B cell (primary cell): ENCODE data around the gene CHAT. TPM values are rescaled to one million over a fixed set of nuclear protein-coding genes. Genes with fewer than 3 reads are reported as not detected.

Experiments
- ATAC-seq: fragments of 200-7000 bp; cut with Tn5 transposase; one replicate; pipeline ENCODE4 v1.10.0; 2021; ENCODE audit warnings: low read depth, mild to moderate bottlenecking, moderate number of reproducible peaks, moderate library complexity
- CTCF ChIA-PET: fragments of 350-600 bp; sonication (Branson Sonifier 250); formaldehyde crosslinking; loops from one replicate; lab custom pipeline; 2021; ENCODE audit warnings: antibody characterized with exemption, inconsistent platforms; lab: Charles Lee
- POLR2A ChIA-PET: fragments of 350-600 bp; sonication (Branson Sonifier 250); formaldehyde crosslinking; loops from one replicate; lab custom pipeline; 2021; ENCODE audit warnings: antibody characterized with exemption; lab: Charles Lee
- DNase-seq: peaks from one replicate; pipeline ENCODE4 v3.0.0; 2013
- H2AFZ ChIP-seq: 2 replicates; pipeline ENCODE4 v1.6.1; 2012; ENCODE audit warnings: mild to moderate bottlenecking, low read depth, low read length; ENCODE audit not compliant: insufficient read depth, poor library complexity, severe bottlenecking
- H3K27ac ChIP-seq, 2 donors: 1 replicate in 1 of 2; 2 replicates in 1 of 2; pipeline ENCODE4 v1.5.1; 2012 to 2013; ENCODE audit warnings: low read length in 2 of 2, mild to moderate bottlenecking in 2 of 2, moderate library complexity in 1 of 2
- H3K27me3 ChIP-seq, 4 experiments: fragments of 200-600 bp in 1 of 4; sonication (generic) in 1 of 4; replicated peaks in 1 of 4; 1 replicate in 2 of 4; 2 replicates in 2 of 4; pipeline versions ENCODE4 v1.6.1 to v1.7.0; 2013 to 2016; ENCODE audit warnings: low read length in 3 of 4, mild to moderate bottlenecking in 2 of 4, mixed read lengths in 1 of 4, moderate library complexity in 1 of 4; ENCODE audit not compliant: insufficient read depth in 4 of 4, control insufficient read depth in 3 of 4; ENCODE audit errors: control extremely low read depth in 1 of 4
- H3K36me3 ChIP-seq, 2 experiments: replicated peaks in 1 of 2; 1 replicate in 1 of 2; 2 replicates in 1 of 2; pipeline versions ENCODE4 v1.6.1 to v1.7.1; 2013; ENCODE audit warnings: low read length in 1 of 2; ENCODE audit not compliant: insufficient read depth in 2 of 2, control insufficient read depth in 1 of 2; ENCODE audit errors: control extremely low read depth in 1 of 2, extremely low read depth in 1 of 2
- H3K4me1 ChIP-seq, 2 donors: fragments of 200-600 bp in 1 of 2; sonication (generic) in 1 of 2; 1 replicate in 1 of 2; 2 replicates in 1 of 2; pipeline versions ENCODE4 v1.5.1 to v1.6.1; 2013 to 2017; ENCODE audit warnings: low read length in 2 of 2; ENCODE audit not compliant: control insufficient read depth in 2 of 2, insufficient read depth in 2 of 2
- H3K4me2 ChIP-seq: replicated peaks from 2 replicates; pipeline ENCODE3; 2012; ENCODE audit warnings: mild to moderate bottlenecking, low read depth, low read length; ENCODE audit not compliant: poor library complexity, severe bottlenecking
- H3K4me3 ChIP-seq, 5 experiments: fragments of 200-600 bp in 1 of 5; sonication (generic) in 1 of 5; 1 replicate in 3 of 5; 2 replicates in 2 of 5; pipeline versions ENCODE4 v1.5.1 to v1.7.0; 2011 to 2016; ENCODE audit warnings: low read length in 4 of 5, mild to moderate bottlenecking in 4 of 5, low read depth in 2 of 5, control low read depth in 1 of 5, moderate library complexity in 1 of 5; ENCODE audit not compliant: insufficient read depth in 1 of 5; ENCODE audit errors: control extremely low read depth in 1 of 5, extremely low read depth in 1 of 5
- H3K79me2 ChIP-seq: fragments of 200-600 bp; sonication (generic); one replicate; pipeline ENCODE4 v1.6.0; 2016; ENCODE audit warnings: low read length; ENCODE audit not compliant: control insufficient read depth, insufficient read depth
- H3K9ac ChIP-seq: fragments of 200-600 bp; sonication (generic); 2 replicates; pipeline ENCODE4 v1.6.1; 2017; ENCODE audit warnings: mild to moderate bottlenecking, low read length, moderate library complexity
- H3K9me3 ChIP-seq, 3 donors: one replicate each; pipeline versions ENCODE4 v1.6.1 to v1.7.1; 2013; ENCODE audit warnings: low read length in 2 of 3; ENCODE audit not compliant: control insufficient read depth in 2 of 3, insufficient read depth in 1 of 3; ENCODE audit errors: control extremely low read depth in 1 of 3
- H4K20me1 ChIP-seq: 2 replicates; pipeline ENCODE4 v1.6.0; 2012; ENCODE audit warnings: mild to moderate bottlenecking, low read length; ENCODE audit not compliant: insufficient read depth, control insufficient read depth, poor library complexity, severe bottlenecking
- H3K27ac Mint-ChIP-seq: one replicate; pipeline ENCODE4 v1.8.0; 2021; ENCODE audit warnings: mixed read lengths
- H3K27me3 Mint-ChIP-seq: one replicate; pipeline ENCODE4 v1.8.0; 2021; ENCODE audit warnings: mixed read lengths
- H3K4me1 Mint-ChIP-seq: one replicate; pipeline ENCODE4 v1.8.0; 2021; ENCODE audit warnings: mixed read lengths
- H3K4me3 Mint-ChIP-seq: one replicate; pipeline ENCODE4 v1.8.0; 2021; ENCODE audit warnings: mixed read lengths
- H3K9me3 Mint-ChIP-seq: one replicate; pipeline ENCODE4 v1.8.0; 2022; ENCODE audit warnings: mixed read lengths; ENCODE audit not compliant: insufficient read depth
- CTCF ChIP-seq: fragments of 200-600 bp; IDR thresholded peaks from one replicate; pipeline ENCODE4 v1.8.0; 2022; ENCODE audit warnings: antibody characterized with exemption, mild to moderate bottlenecking
- EZH2 ChIP-seq: IDR thresholded peaks from 2 replicates; pipeline ENCODE4 v1.6.1; 2012; ENCODE audit warnings: borderline replicate concordance, low read depth, mild to moderate bottlenecking, moderate library complexity, low read length; ENCODE audit not compliant: insufficient read depth, poor library complexity, severe bottlenecking
- WGBS: methylation state at CpG from one replicate; pipeline ENCODE4 v1.1.5; 2013; ENCODE audit warnings: missing lambda C conversion rate; ENCODE audit not compliant: insufficient coverage; 5-methylcytosine and 5-hydroxymethylcytosine counted together
- intact Hi-C: fragments of 100-400 bp; cut with micrococcal nuclease; formaldehyde crosslinking; loops from one replicate; pipeline ENCODE4 v1.10.0; 2022
- polyA plus RNA-seq: library from polyadenylated mRNA; depleted of rRNA; stranded (reverse); fragments of >200 nt; gene quantifications from 2 replicates; pipeline ENCODE4 v1.2.3, GENCODE V29; 2012
- total RNA-seq, 2 donors: library from RNA; stranded (reverse); fragments of 120-200 nt in 1 of 2; gene quantifications; 1 replicate in 1 of 2; 2 replicates in 1 of 2; pipeline versions ENCODE4 v1.2.3 to v1.2.4, GENCODE V29; 2013 to 2022

CHAT gene
- total and polyA plus RNA-seq, 2 donors (not counting 1 experiment from before 2014, with no cell fraction given): not detected

GRCh38 chr10:49667991-49668390, 54.2 kb downstream of the CHAT start:
- CTCF ChIA-PET: no interaction called here
- TF ChIP-seq EZH2: no peak
- no peak for TF ChIP-seq CTCF
- Histone ChIP-seq H2AFZ (no peak overlapping the region), H3K9me3 (peaks cover 0 to 5% (median 0%) of the 10 kb centered on the region in 3 donors), H4K20me1 (no peaks in the 10 kb centered on the region), H3K27me3 (peaks cover 0 to 7% (median under 1%) of the 10 kb centered on the region in 4 experiments), H3K9ac (no peak overlapping the region), H3K4me3 (no peak overlapping the region), H3K4me1 (no peaks in the 10 kb centered on the region), H3K27ac (no peak overlapping the region), H3K4me2 (no peak overlapping the region), H3K36me3 (no peaks in the 10 kb centered on the region), H3K79me2 (no peaks in the 10 kb centered on the region)
- H3K27ac Mint-ChIP-seq: no peak overlapping the region
- H3K4me3 Mint-ChIP-seq: no peak overlapping the region
- H3K27me3 Mint-ChIP-seq: peaks cover 29% of the 10 kb centered on the region
- DNase-seq (no peak), ATAC-seq (no peak)
- no peaks in the 10 kb centered on the region for H3K4me1 Mint-ChIP-seq
- intact Hi-C loops: no loop called here
- 85% methylated on average over 1 of the region's 2 CpGs for WGBS
- POLR2A ChIA-PET: no interaction called here
- H3K9me3 Mint-ChIP-seq: peaks cover 3% of the 10 kb centered on the region

DNA sequence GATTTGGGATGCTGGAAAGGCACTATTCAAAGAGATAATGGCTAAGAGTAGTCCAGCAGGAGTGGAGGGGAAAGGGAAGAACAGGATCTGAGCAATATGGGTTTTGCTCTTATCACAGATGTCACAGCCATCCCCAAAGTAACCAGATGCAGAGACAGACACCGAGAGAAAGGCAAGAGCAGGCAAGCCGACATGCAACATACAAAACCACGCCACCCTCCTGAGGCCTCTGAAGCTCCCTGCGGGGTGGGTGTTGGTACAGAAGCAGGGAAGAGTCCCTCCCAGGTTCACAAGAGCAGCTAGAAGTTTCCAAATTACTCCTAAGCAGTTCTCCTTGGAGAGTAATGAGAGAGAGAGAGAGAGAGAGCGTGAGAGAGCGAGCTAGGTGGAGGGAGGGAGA, 54.8 kb downstream of the CHAT start:
- H4K20me1 ChIP-seq: no peaks in the 10 kb centered on the region
- no peak overlapping the region for H3K4me3 ChIP-seq
- no peaks in the 10 kb centered on the region for H3K79me2 ChIP-seq
- Mint-ChIP-seq H3K4me1 (no peaks in the 10 kb centered on the region), H3K27me3 (peaks cover 35% of the 10 kb centered on the region), H3K9me3 (peaks cover 3% of the 10 kb centered on the region), H3K4me3 (no peak overlapping the region), H3K27ac (no peak overlapping the region)
- no peak overlapping the region for H3K9ac ChIP-seq
- no peak overlapping the region for H2AFZ ChIP-seq
- H3K27me3 ChIP-seq: peaks cover 0 to 7% (median 3%) of the 10 kb centered on the region in 4 experiments
- no peaks in the 10 kb centered on the region for H3K4me1 ChIP-seq
- CTCF ChIA-PET: no interaction called here
- no peak overlapping the region for H3K4me2 ChIP-seq
- no peak for TF ChIP-seq EZH2
- TF ChIP-seq CTCF: no peak
- peaks cover 0 to 5% (median 0%) of the 10 kb centered on the region in 3 donors for H3K9me3 ChIP-seq
- POLR2A ChIA-PET: no interaction called here
- H3K36me3 ChIP-seq: no peaks in the 10 kb centered on the region
- intact Hi-C loops: no loop called here
- no peak overlapping the region for H3K27ac ChIP-seq
- ATAC-seq: no peak
- WGBS: 90% methylated on average over 2 of the region's 6 CpGs
- no peak for DNase-seq
